Measurements from ENCODE around the gene FABP7.

Gene FABP7

GRCh38 chr6:122797537-122797936, 18.0 kb downstream of the FABP7 start:
- Mint-ChIP-seq H3K36me3 (ENCODE audit: low read depth) (no peaks in the 10 kb centered on the region), H3K27me3 (ENCODE audit: low read depth) (peaks cover 3% of the 10 kb centered on the region), H3K27ac (no peak overlapping the region)

GRCh38 chr6:122798099-122798641, 18.7 kb downstream of the FABP7 start:
- peak; percentile 52 for DNase-seq (ENCODE audit: low spot score)
- H3K36me3 Mint-ChIP-seq (ENCODE audit: low read depth) = no peaks in the 10 kb centered on the region
- H3K4me1 Mint-ChIP-seq (ENCODE audit: low read depth) = peaks cover 11% of the 10 kb centered on the region

More at GRCh38 chr6:122797537-122797936, 18.0 kb downstream of the FABP7 start:
- DNase-seq (ENCODE audit: low spot score) = no peak
- H3K4me3 Mint-ChIP-seq = no peak overlapping the region
- no peaks in the 10 kb centered on the region for H3K9me3 Mint-ChIP-seq
- peaks cover 11% of the 10 kb centered on the region for H3K4me1 Mint-ChIP-seq (ENCODE audit: low read depth)

GRCh38 chr6:122799140-122799745, 19.7 kb downstream of the FABP7 start:
- Mint-ChIP-seq H3K4me1 (ENCODE audit: low read depth) (peaks cover 11% of the 10 kb centered on the region), H3K27ac (no peak overlapping the region), H3K36me3 (ENCODE audit: low read depth) (no peaks in the 10 kb centered on the region), H3K4me3 (no peak overlapping the region), H3K27me3 (ENCODE audit: low read depth) (no peaks in the 10 kb centered on the region), H3K9me3 (no peaks in the 10 kb centered on the region)
- no peak for DNase-seq (ENCODE audit: low spot score)

More at GRCh38 chr6:122798099-122798641, 18.7 kb downstream of the FABP7 start:
- Mint-ChIP-seq H3K27me3 (ENCODE audit: low read depth) (no peaks in the 10 kb centered on the region), H3K4me3 (peak overlapping the region; percentile 4), H3K9me3 (no peaks in the 10 kb centered on the region), H3K27ac (peak overlapping the region; percentile 42)

- peaks cover 11% of the 10 kb centered on the region for H3K4me1 Mint-ChIP-seq (ENCODE audit: low read depth)
- no peaks in the 10 kb centered on the region for H3K36me3 Mint-ChIP-seq (ENCODE audit: low read depth)
- no peak overlapping the region for H3K27ac Mint-ChIP-seq
- H3K9me3 Mint-ChIP-seq = no peaks in the 10 kb centered on the region
- H3K4me3 Mint-ChIP-seq = no peak overlapping the region
- DNase-seq (ENCODE audit: low spot score) = no peak
- no peaks in the 10 kb centered on the region for H3K27me3 Mint-ChIP-seq (ENCODE audit: low read depth)
These were observed 20.6 kb downstream of the FABP7 start for GRCh38 chr6:122799916-122800686.

DNA sequence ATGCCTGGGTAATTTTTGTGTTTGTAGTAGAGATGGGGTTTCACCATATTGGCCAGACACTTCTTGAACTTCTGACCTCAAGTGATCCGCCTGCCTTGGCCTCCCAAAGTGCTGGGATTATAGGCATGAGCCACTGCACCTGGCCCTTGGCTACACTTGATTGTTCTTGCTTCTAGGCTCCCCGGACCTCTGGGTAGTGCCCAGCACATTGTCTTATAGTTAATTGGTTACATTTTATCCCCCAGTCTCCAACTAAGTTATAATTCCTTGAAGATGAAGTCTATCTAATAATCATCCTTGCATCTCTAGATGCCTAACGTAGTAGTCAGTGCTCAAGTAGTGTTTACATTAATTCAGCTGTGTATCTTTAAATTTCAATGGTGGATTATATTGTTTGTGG, 21.4 kb downstream of the FABP7 start:
- no peaks in the 10 kb centered on the region for H3K27me3 Mint-ChIP-seq (ENCODE audit: low read depth)
- no peak overlapping the region for H3K27ac Mint-ChIP-seq
- no peak for DNase-seq (ENCODE audit: low spot score)
- H3K4me1 Mint-ChIP-seq (ENCODE audit: low read depth) = peaks cover 11% of the 10 kb centered on the region
- H3K4me3 Mint-ChIP-seq = no peak overlapping the region
- H3K36me3 Mint-ChIP-seq (ENCODE audit: low read depth) = no peaks in the 10 kb centered on the region
- H3K9me3 Mint-ChIP-seq = no peaks in the 10 kb centered on the region

DNA sequence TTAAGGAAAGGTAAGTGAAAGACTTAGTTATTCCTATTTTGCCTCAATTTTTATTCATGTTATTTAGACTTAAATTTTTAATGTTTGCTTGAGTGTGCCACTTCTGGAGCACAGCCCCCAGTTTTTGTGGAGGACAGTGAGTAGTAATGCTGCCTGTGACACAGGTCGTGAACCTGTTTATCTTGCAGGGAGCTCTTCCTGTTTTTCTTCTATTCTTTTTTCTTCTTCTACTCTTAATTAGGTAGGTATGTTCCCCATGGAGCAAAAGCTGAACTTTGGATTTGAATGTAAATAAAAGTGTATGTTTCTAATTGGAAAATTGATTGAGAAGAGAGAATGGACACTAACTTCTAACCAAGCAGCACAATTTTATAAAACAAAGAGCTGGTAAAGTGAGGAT, 21.9 kb downstream of the FABP7 start:
- no peak overlapping the region for H3K4me3 Mint-ChIP-seq
- no peak for DNase-seq (ENCODE audit: low spot score)

DNA sequence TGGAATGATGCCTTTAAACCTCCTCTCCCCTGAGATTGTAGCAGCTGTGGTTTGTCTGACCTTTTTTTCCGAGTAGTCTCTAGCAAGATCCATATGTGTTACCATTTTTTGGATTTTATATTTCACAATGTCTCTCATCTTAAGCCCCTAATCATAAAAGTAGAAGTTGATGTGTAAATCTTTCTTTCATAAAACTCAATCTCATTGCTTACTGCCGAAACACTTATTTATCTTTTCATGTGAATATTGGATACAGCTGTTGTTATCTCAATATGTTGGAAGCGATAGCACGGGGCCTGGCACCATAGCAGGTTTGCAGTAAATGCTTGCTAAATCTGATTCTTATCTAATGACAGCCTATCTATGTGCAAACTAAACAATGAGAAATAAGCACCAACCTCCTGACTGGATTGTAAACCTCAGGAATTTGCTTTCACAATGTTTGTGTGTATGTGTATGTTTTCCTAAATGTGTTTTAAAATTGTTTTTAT, 23.7 kb downstream of the FABP7 start:
- no peak overlapping the region for H3K27ac Mint-ChIP-seq
- H3K4me1 Mint-ChIP-seq (ENCODE audit: low read depth) = peaks cover 4% of the 10 kb centered on the region
- no peaks in the 10 kb centered on the region for H3K9me3 Mint-ChIP-seq
- H3K36me3 Mint-ChIP-seq (ENCODE audit: low read depth) = no peaks in the 10 kb centered on the region
- no peak overlapping the region for H3K4me3 Mint-ChIP-seq
- no peak for DNase-seq (ENCODE audit: low spot score)
- no peaks in the 10 kb centered on the region for H3K27me3 Mint-ChIP-seq (ENCODE audit: low read depth)

More for the DNA sequence above, 21.9 kb downstream of the FABP7 start:
- no peaks in the 10 kb centered on the region for H3K36me3 Mint-ChIP-seq (ENCODE audit: low read depth)
- no peak overlapping the region for H3K27ac Mint-ChIP-seq
- H3K9me3 Mint-ChIP-seq = no peaks in the 10 kb centered on the region
- no peaks in the 10 kb centered on the region for H3K27me3 Mint-ChIP-seq (ENCODE audit: low read depth)
- peaks cover 11% of the 10 kb centered on the region for H3K4me1 Mint-ChIP-seq (ENCODE audit: low read depth)

GRCh38 chr6:122804962-122805485, 25.5 kb downstream of the FABP7 start:
- Mint-ChIP-seq H3K27ac (no peak overlapping the region), H3K36me3 (ENCODE audit: low read depth) (no peaks in the 10 kb centered on the region), H3K4me3 (no peak overlapping the region), H3K4me1 (ENCODE audit: low read depth) (no peaks in the 10 kb centered on the region), H3K27me3 (ENCODE audit: low read depth) (no peaks in the 10 kb centered on the region), H3K9me3 (no peaks in the 10 kb centered on the region)
- no peak for DNase-seq (ENCODE audit: low spot score)

DNA sequence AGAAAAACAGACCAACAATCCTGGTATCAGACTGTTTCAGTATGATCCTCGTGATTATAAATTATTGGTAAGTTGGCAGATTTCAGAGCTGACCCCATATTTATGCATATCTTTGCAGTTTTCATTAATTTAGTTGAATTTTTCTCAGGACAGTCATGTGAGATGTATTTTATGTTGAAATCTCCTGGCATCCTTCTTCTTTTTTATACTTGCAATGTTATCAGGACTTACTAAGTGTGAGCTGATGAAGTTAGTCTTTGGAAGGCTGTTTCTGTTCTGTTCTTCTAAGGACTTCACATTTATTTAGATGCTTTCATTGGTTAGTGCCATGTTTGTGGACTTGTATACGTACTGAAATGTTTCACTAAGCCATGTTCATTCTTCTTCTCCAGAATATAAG, 26.8 kb downstream of the FABP7 start:
- H3K36me3 Mint-ChIP-seq (ENCODE audit: low read depth) = no peaks in the 10 kb centered on the region
- no peaks in the 10 kb centered on the region for H3K4me1 Mint-ChIP-seq (ENCODE audit: low read depth)
- H3K27ac Mint-ChIP-seq = no peak overlapping the region
- no peaks in the 10 kb centered on the region for H3K9me3 Mint-ChIP-seq
- no peak for DNase-seq (ENCODE audit: low spot score)
- no peaks in the 10 kb centered on the region for H3K27me3 Mint-ChIP-seq (ENCODE audit: low read depth)
- no peak overlapping the region for H3K4me3 Mint-ChIP-seq

- H3K4me1 Mint-ChIP-seq (ENCODE audit: low read depth) = no peaks in the 10 kb centered on the region
- DNase-seq (ENCODE audit: low spot score) = no peak
- no peak overlapping the region for H3K27ac Mint-ChIP-seq
- H3K9me3 Mint-ChIP-seq = no peaks in the 10 kb centered on the region
- no peaks in the 10 kb centered on the region for H3K27me3 Mint-ChIP-seq (ENCODE audit: low read depth)
- H3K4me3 Mint-ChIP-seq = no peak overlapping the region
- no peaks in the 10 kb centered on the region for H3K36me3 Mint-ChIP-seq (ENCODE audit: low read depth)
These were observed 28.8 kb downstream of the FABP7 start for GRCh38 chr6:122808121-122808885.

DNA sequence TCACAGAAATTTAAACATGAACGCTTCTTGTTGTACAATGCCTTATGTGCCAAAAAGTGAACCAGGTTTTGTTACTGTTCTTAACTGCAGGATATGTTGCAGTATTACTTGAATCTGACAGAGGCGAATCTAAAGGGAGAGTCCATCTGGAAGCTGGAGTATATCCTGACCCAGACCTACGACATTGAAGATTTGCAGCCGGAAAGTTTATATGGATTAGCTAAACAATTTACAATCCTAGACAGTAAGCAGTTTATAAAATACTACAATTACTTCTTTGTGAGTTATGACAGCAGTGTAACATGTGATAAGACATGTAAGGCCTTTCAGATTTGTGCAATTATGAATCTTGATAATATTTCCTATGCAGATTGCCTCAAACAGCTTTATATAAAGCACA, 29.5 kb downstream of the FABP7 start:
- Mint-ChIP-seq H3K27ac (no peak overlapping the region), H3K4me3 (no peak overlapping the region), H3K36me3 (ENCODE audit: low read depth) (no peaks in the 10 kb centered on the region), H3K27me3 (ENCODE audit: low read depth) (no peaks in the 10 kb centered on the region), H3K4me1 (ENCODE audit: low read depth) (no peaks in the 10 kb centered on the region), H3K9me3 (no peaks in the 10 kb centered on the region)
- DNase-seq (ENCODE audit: low spot score) = no peak

DNA sequence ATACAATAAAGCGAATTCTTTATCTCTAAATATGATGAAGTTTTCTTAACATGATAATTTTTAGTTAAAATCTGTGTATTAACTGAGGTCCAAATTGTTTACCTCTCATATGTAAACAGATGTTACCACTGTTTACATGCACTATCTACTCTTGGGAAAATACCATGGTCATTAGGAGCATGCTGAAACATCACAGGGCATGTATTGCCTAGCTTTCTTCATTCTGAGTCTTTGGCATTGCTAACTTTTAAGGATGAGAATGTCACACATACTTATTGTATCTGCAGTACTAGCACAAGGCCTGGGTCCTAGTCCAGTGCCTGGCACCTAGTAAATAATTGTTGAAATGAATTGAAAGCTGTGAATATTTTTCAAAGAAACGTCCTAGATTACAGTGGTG, 30.2 kb downstream of the FABP7 start:
- H3K36me3 Mint-ChIP-seq (ENCODE audit: low read depth) = no peaks in the 10 kb centered on the region
- no peaks in the 10 kb centered on the region for H3K4me1 Mint-ChIP-seq (ENCODE audit: low read depth)
- H3K27ac Mint-ChIP-seq = no peak overlapping the region
- H3K9me3 Mint-ChIP-seq = no peaks in the 10 kb centered on the region
- H3K4me3 Mint-ChIP-seq = no peak overlapping the region
- DNase-seq (ENCODE audit: low spot score) = no peak
- H3K27me3 Mint-ChIP-seq (ENCODE audit: low read depth) = no peaks in the 10 kb centered on the region

GRCh38 chr6:122810189-122810588, 30.7 kb downstream of the FABP7 start:
- Mint-ChIP-seq H3K4me1 (ENCODE audit: low read depth) (no peaks in the 10 kb centered on the region), H3K9me3 (no peaks in the 10 kb centered on the region), H3K36me3 (ENCODE audit: low read depth) (no peaks in the 10 kb centered on the region), H3K27me3 (ENCODE audit: low read depth) (no peaks in the 10 kb centered on the region), H3K27ac (no peak overlapping the region), H3K4me3 (no peak overlapping the region)
- DNase-seq (ENCODE audit: low spot score) = no peak

DNA sequence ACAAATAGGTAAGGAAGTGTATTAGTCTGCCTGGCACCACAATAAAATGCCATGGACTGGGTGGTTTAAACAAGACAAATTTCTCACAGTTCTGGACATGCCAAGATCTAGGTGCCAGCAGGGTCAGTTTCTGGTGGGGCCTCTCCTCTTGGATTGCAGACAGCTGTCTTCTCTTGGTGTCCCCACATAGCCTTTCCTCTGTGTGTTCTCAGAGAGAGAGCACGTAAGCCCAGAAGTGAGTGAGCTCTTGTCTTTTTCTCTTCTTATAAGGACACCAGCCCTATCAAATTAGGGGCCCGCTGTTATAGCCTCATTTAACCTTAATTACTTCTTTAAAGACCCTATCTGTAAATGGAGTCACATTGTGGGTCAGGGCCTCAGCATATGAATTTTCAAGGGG, 37.8 kb downstream of the FABP7 start:
- no peak overlapping the region for H3K27ac Mint-ChIP-seq

More for the DNA sequence above, 37.8 kb downstream of the FABP7 start:
- no peak overlapping the region for H3K4me3 Mint-ChIP-seq
- H3K36me3 Mint-ChIP-seq (ENCODE audit: low read depth) = no peaks in the 10 kb centered on the region
- H3K27me3 Mint-ChIP-seq (ENCODE audit: low read depth) = peaks cover 3% of the 10 kb centered on the region
- no peaks in the 10 kb centered on the region for H3K4me1 Mint-ChIP-seq (ENCODE audit: low read depth)
- DNase-seq (ENCODE audit: low spot score) = no peak
- no peaks in the 10 kb centered on the region for H3K9me3 Mint-ChIP-seq
